AG04450 (cell line): ENCODE data around the gene ZNF789. TPM values are rescaled to one million over a fixed set of nuclear protein-coding genes. Genes with fewer than 3 reads are reported as not detected.

ENCODE experiments used
- CTCF ChIA-PET: fragments of 300-600, 350-600 bp; formaldehyde crosslinking; extraction: SDS; loops from one replicate; lab custom pipeline; 2022; ENCODE audit warnings: antibody characterized with exemption, inconsistent platforms; lab: Charles Lee
- POLR2A ChIA-PET: fragments of 350-600 bp; formaldehyde crosslinking; extraction: SDS; loops from one replicate; lab custom pipeline; 2021; ENCODE audit warnings: antibody characterized with exemption, inconsistent platforms; lab: Yijun Ruan, JAX
- DNase-seq: peaks from one replicate; pipeline ENCODE4 v3.0.0-alpha.2; 2011; ENCODE audit warnings: low read depth, low spot score
- H3K27ac ChIP-seq: one replicate; pipeline ENCODE4 v1.5.1; 2012; ENCODE audit warnings: low read depth, low read length, control low read depth
- H3K27me3 ChIP-seq: one replicate; pipeline ENCODE4 v1.6.0; 2012; ENCODE audit warnings: low read length; ENCODE audit not compliant: control insufficient read depth, insufficient read depth
- H3K4me3 ChIP-seq: 2 replicates; pipeline ENCODE4 v1.5.1; 2011; ENCODE audit warnings: mild to moderate bottlenecking, low read depth, low read length, control low read depth
- H3K9me3 ChIP-seq: 2 replicates; pipeline ENCODE4 v1.5.1; 2012; ENCODE audit warnings: low read length; ENCODE audit not compliant: control insufficient read depth, insufficient read depth
- polyA plus RNA-seq: library from polyadenylated mRNA; depleted of rRNA; stranded (reverse); fragments of >200 nt; gene quantifications from 2 replicates; pipeline ENCODE4 v1.2.3, GENCODE V29; 2011
- TF ChIP-seq, protein P1 (sequence below): IDR thresholded peaks from 2 replicates; pipeline ENCODE4 v1.5.1; 2011; ENCODE audit warnings: low read depth, low read length, control low read depth, inconsistent platforms

Gene ZNF789
- polyA plus RNA-seq, 1 experiment: 8.3 TPM

GRCh38 chr7:99497766-99498545 lies 25.3 kb downstream of the ZNF789 start:
- POLR2A ChIA-PET: no interaction called here
- no peak overlapping the region for H3K27ac ChIP-seq
- peaks cover 37% of the 10 kb centered on the region for H3K9me3 ChIP-seq
- no peak for DNase-seq
- peak overlapping the region; percentile 97 for H3K4me3 ChIP-seq
- no peaks in the 10 kb centered on the region for H3K27me3 ChIP-seq
- CTCF ChIA-PET: no interaction called here
- TF ChIP-seq, protein P1, sequence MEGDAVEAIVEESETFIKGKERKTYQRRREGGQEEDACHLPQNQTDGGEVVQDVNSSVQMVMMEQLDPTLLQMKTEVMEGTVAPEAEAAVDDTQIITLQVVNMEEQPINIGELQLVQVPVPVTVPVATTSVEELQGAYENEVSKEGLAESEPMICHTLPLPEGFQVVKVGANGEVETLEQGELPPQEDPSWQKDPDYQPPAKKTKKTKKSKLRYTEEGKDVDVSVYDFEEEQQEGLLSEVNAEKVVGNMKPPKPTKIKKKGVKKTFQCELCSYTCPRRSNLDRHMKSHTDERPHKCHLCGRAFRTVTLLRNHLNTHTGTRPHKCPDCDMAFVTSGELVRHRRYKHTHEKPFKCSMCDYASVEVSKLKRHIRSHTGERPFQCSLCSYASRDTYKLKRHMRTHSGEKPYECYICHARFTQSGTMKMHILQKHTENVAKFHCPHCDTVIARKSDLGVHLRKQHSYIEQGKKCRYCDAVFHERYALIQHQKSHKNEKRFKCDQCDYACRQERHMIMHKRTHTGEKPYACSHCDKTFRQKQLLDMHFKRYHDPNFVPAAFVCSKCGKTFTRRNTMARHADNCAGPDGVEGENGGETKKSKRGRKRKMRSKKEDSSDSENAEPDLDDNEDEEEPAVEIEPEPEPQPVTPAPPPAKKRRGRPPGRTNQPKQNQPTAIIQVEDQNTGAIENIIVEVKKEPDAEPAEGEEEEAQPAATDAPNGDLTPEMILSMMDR: no peak

DNA sequence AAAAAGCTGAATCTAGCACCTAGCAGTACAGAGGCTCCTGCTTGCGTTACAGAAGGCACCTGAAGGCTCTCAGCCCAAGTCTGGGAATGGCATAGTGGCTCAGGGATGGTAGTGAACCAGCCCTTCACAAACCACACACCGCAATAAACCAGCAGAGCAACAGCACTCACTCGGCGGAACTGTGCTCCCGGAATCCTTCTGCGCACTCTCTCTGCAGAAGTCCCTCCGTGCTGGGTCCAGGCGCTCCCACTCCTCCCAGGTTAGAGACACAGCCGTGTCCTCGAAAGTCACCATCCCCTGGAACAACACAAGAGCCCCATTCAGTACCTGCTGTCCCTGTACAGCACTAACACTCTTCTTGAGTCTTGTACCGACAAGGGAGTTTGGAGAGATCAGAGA lies 25.9 kb downstream of the ZNF789 start:
- DNase-seq: no peak
- TF ChIP-seq, protein P1: no peak
- CTCF ChIA-PET: no interaction called here
- Histone ChIP-seq H3K27me3 (no peaks in the 10 kb centered on the region), H3K27ac (no peak overlapping the region), H3K4me3 (peak overlapping the region; percentile 97), H3K9me3 (peaks cover 31% of the 10 kb centered on the region)
- POLR2A ChIA-PET: no interaction called here

DNA sequence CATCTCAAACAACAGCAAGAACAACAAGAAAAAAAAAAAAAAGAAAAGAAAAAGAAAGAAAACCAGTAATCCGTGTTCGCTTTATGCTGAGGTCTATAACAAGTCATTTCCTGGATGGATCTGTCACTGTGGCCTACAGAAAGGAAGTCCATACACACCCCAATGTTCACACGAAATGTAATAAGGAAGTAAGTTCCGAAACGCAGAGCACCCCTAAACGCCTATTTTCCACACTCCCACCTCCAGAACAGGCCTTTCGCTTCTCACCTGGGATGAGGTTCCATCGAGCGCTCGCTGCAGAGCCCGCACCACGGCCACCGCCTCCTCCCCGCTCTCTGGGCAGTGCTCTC lies 26.7 kb downstream of the ZNF789 start:
- Histone ChIP-seq H3K9me3 (peaks cover 23% of the 10 kb centered on the region), H3K27ac (peak overlapping the region; percentile 97), H3K27me3 (no peaks in the 10 kb centered on the region), H3K4me3 (peak overlapping the region; percentile 97)
- POLR2A ChIA-PET: interaction anchor here (1.2 to 1.6 kb wide), 3 partner anchors 26 to 59 kb away, joined by 5 to 8 read pairs (median 5); partner anchors contain the start of genes FAM200A and ZNF655
- CTCF ChIA-PET: no interaction called here
- TF ChIP-seq, protein P1: no peak
- no peak for DNase-seq

DNA sequence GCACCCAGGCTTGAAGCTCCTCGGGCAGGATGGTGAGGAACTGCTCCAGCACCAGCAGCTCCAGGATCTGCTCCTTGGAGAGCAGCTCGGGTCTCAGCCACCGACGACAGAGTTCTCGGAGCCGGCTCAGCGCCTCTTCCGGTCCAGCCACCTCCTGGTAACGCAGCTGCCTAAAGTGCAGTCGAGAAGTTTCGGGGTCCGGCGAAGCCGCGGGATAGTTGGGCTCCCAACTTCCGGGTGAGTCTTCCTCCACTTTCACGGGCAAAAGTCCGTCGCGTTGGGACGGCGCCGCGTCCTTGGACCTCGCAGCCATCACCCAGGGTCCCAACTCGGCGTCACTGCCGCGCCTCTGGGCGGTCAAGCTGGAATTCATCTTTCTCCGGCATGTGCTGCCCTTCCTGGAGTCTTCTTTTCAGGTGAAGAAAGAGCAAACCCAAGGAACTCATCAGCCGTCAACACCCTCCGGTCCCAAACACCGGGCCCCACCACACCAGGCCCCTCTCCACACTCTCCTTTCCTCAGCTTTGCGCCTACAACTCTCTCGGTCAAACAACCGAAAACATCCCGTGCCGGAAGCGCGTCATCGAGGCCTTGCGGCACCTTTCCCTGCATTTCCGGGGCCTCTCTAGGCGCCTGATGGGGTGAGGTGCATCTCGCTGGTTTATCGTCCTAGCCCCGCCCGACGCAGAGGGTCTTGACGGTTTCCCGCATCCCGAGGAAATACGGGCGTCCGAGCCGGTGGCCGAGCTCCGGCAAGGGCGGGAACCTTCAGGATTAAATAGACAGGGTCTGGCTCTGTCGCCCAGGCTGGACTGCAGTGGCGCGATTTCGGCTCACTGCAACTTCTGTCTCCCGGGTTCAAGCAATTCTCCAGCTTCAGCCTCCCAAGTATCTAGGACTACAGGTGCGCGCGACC lies 27.3 kb downstream of the ZNF789 start, which contains the start of gene ZNF394:
Gene ZNF394 (minus strand): TSS at position 561 of the 916 bp plus-strand sequence. CDS start 188 bp downstream, at position 373.
- Histone ChIP-seq H3K9me3 (peaks cover 17% of the 10 kb centered on the region), H3K27ac (peak within 1 kb of the TSS; percentile 97), H3K27me3 (no peaks in the 10 kb centered on the region), H3K4me3 (peak within 1 kb of the TSS; percentile 97)
- ChIA-PET POLR2A (interaction anchor here (0.6 to 1.6 kb wide), 8 partner anchors 25 to 252 kb away, joined by 3 to 9 read pairs (median 4); partner anchors contain the start of genes CPSF4, FAM200A, PTCD1 and ZNF655), CTCF (interaction anchor here (0.6 kb wide), 1 partner anchor 26 kb away, joined by 3 read pairs; no protein-coding TSS in a partner anchor)
- TF ChIP-seq, protein P1: no peak
- DNase-seq: peak; percentile 76
